Measurements from ENCODE around the gene OR5H2.

OR5H2 gene

DNA sequence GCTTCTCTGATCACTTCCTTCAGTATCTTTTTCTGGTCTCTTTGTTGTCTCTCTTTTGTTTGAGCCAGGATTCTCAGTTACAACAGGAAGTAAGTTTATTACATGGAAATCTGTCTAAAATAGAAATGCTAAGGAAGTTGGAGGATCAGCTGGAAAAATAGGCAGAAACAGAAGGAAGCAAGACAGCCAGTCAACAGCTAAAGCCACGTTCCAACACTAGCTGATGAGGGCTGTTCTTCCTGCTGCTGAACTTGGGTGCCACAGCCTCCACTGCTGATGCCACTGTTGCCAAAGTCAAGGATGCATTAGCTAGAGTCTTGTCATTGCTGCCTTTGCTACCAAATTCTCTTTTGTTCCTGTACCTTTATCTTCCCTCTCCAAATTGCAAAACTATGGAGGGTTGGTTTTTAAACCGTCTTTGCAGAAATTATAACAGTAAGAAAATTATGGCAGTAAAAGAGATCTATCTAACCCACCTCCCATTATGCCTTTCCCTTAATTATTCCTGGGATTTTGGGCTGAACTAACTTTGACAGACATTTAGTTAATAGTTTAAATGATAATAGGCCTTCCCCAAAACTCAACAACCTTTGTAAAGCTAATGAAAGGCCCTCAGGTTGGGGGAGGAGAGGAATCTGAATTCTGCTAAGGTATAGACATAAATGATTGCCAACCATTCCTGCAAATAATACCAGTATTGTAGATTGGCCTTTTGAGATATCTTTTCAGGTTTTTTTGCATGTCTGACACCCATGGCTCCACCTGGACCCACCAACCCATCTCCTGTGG, 44.0 kb downstream of the OR5H2 start:
- TF ChIP-seq, protein P1, sequence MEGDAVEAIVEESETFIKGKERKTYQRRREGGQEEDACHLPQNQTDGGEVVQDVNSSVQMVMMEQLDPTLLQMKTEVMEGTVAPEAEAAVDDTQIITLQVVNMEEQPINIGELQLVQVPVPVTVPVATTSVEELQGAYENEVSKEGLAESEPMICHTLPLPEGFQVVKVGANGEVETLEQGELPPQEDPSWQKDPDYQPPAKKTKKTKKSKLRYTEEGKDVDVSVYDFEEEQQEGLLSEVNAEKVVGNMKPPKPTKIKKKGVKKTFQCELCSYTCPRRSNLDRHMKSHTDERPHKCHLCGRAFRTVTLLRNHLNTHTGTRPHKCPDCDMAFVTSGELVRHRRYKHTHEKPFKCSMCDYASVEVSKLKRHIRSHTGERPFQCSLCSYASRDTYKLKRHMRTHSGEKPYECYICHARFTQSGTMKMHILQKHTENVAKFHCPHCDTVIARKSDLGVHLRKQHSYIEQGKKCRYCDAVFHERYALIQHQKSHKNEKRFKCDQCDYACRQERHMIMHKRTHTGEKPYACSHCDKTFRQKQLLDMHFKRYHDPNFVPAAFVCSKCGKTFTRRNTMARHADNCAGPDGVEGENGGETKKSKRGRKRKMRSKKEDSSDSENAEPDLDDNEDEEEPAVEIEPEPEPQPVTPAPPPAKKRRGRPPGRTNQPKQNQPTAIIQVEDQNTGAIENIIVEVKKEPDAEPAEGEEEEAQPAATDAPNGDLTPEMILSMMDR (IDR thresholded peaks at IDR 0.05) = no peak
- Histone ChIP-seq H3K4me1 (peaks cover 0 to 5% (median 0%) of the 10 kb centered on the region in 4 donors), H3K4me3 (no peak overlapping the region), H3K9me3 (no peaks in the 10 kb centered on the region), H3K27me3 (peaks cover 0 to 3% of the 10 kb centered on the region in 2 donors), H3K36me3 (no peaks in the 10 kb centered on the region), H3K27ac (no peak overlapping the region)
- no peak for DNase-seq
- intact Hi-C loops (cut with DNase I; ENCODE audit: low total_unique reads) = no loop called here

DNA sequence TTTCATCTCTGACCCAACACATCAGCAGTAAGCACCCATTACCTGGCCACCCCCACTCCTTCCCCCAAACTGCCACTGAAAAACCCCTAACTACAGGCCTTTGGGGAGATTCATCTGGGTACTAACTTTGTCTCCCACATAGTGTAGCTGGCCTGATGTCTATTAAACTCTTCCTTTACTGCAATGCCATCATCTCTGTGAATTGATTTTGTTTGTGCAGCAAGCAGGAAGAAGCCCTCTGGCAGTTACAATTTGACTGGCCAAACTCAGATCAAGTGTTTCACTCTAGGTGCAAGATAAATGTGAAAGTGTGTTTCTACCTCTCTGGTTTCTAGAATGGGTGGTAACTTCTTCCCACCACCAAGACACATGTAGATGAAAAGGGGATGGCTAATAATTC, 44.6 kb downstream of the OR5H2 start:
- H3K4me1 ChIP-seq = peaks cover 0 to 5% (median 0%) of the 10 kb centered on the region in 4 donors
- TF ChIP-seq, protein P1 (IDR thresholded peaks at IDR 0.05) = no peak
- H3K9me3 ChIP-seq = no peaks in the 10 kb centered on the region
- no peak overlapping the region for H3K4me3 ChIP-seq
- intact Hi-C loops (cut with DNase I; ENCODE audit: low total_unique reads) = no loop called here
- H3K27me3 ChIP-seq = peaks cover 0 to 3% of the 10 kb centered on the region in 2 donors
- no peak overlapping the region for H3K27ac ChIP-seq
- no peak for DNase-seq
- no peaks in the 10 kb centered on the region for H3K36me3 ChIP-seq

- Histone ChIP-seq H3K4me1 (peaks cover 0 to 5% (median 0%) of the 10 kb centered on the region in 4 donors), H3K27me3 (peaks cover 0 to 3% of the 10 kb centered on the region in 2 donors), H3K4me3 (no peak overlapping the region), H3K36me3 (no peaks in the 10 kb centered on the region), H3K27ac (no peak overlapping the region), H3K9me3 (no peaks in the 10 kb centered on the region)
- DNase-seq = no peak
- TF ChIP-seq, protein P1 (IDR thresholded peaks at IDR 0.05) = no peak
- intact Hi-C loops (cut with DNase I; ENCODE audit: low total_unique reads) = no loop called here
Observed at GRCh38 chr3:98328933-98329332, 46.6 kb downstream of the OR5H2 start.

DNA sequence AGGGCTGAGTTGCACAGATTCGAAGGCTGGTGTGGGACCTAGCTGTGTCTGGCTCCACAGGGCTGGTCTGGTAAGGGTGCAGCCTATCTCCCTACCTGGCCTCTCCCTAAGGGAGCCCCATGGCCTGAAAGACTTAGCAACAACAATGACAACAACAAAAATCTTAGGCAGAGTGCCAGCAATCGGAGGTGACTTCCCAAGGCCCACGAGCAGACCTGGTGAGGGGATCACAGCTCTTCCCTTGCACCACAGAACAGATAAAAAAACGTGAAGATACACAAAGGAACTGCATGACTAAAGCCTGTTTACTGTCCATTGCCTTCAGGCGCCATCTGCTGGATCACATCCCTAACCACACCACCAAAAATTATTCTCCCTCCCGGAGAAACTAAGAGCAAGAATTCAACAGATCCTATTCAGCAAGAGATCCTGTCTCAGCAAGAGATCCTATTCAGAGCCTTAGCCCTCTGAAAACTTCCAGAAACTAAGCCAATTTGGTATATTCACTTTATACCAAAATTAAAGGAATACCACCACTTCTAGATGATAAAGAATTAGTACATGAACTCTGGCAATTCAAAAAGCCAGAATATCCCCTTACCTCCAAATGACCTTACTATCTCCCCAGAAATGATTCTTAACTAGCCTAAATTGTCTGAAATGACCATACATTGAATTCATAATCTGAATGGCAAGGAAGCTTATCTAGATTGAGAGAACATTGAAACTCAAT, 47.3 kb downstream of the OR5H2 start:
- no peak overlapping the region for H3K27ac ChIP-seq
- H3K4me1 ChIP-seq = peaks cover 0 to 5% (median 0%) of the 10 kb centered on the region in 4 donors
- no peaks in the 10 kb centered on the region for H3K9me3 ChIP-seq
- H3K36me3 ChIP-seq = no peaks in the 10 kb centered on the region
- TF ChIP-seq, protein P1 (IDR thresholded peaks at IDR 0.05) = peak; percentile 20 to 29
- intact Hi-C loops (cut with DNase I; ENCODE audit: low total_unique reads) = no loop called here
- H3K27me3 ChIP-seq = peaks cover 0 to 3% of the 10 kb centered on the region in 2 donors
- H3K4me3 ChIP-seq = no peak overlapping the region
- DNase-seq = no peak

- Histone ChIP-seq H3K4me3 (no peak overlapping the region), H3K4me1 (no peaks in the 10 kb centered on the region), H3K27me3 (peaks cover 0 to 3% of the 10 kb centered on the region in 2 donors), H3K9me3 (no peaks in the 10 kb centered on the region), H3K36me3 (no peaks in the 10 kb centered on the region), H3K27ac (no peak overlapping the region)
- intact Hi-C loops (cut with DNase I; ENCODE audit: low total_unique reads) = no loop called here
- TF ChIP-seq, protein P1 (IDR thresholded peaks at IDR 0.05) = no peak
- no peak for DNase-seq
Observed at GRCh38 chr3:98331329-98331728, 49.0 kb downstream of the OR5H2 start.

Measured in tibial artery (tissue), 4 donors.